H9 (cell line): Measurements from ENCODE around the gene IL5. TPM values are rescaled to one million over a fixed set of nuclear protein-coding genes. Genes with fewer than 3 reads are reported as not detected.

Source experiments
- DNase-seq: peaks from one replicate; pipeline ENCODE4 v3.0.0-alpha.2; 2017
- H2AFZ ChIP-seq: one replicate; pipeline ENCODE4 v1.6.1; 2013; ENCODE audit warnings: mild to moderate bottlenecking, low read length, control low read depth, moderate library complexity
- H2AK5ac ChIP-seq: 2 replicates; pipeline ENCODE4 v1.6.1; 2013; ENCODE audit warnings: low read length, control low read depth, mixed read lengths; ENCODE audit not compliant: insufficient read length
- H2BK120ac ChIP-seq: one replicate; pipeline ENCODE4 v1.6.1; 2013; ENCODE audit warnings: low read depth, mild to moderate bottlenecking, low read length, control low read depth, inconsistent platforms; ENCODE audit not compliant: poor library complexity, severe bottlenecking
- H2BK12ac ChIP-seq: 2 replicates; pipeline ENCODE4 v1.6.1; 2013; ENCODE audit warnings: low read length, control low read depth, mixed read lengths, low read depth; ENCODE audit not compliant: insufficient read length
- H2BK15ac ChIP-seq: 2 replicates; pipeline ENCODE4 v1.6.1; 2013; ENCODE audit warnings: low read depth, low read length, control low read depth
- H2BK20ac ChIP-seq: one replicate; pipeline ENCODE4 v1.6.1; 2013; ENCODE audit warnings: low read depth, mild to moderate bottlenecking, low read length, control low read depth, inconsistent platforms; ENCODE audit not compliant: poor library complexity, severe bottlenecking
- H2BK5ac ChIP-seq: 2 replicates; pipeline ENCODE4 v1.6.1; 2013; ENCODE audit warnings: low read length, control low read depth, mixed read lengths; ENCODE audit not compliant: insufficient read length
- H3K14ac ChIP-seq: 2 replicates; pipeline ENCODE4 v1.6.1; 2013; ENCODE audit warnings: low read length, control low read depth; ENCODE audit not compliant: insufficient read depth
- H3K18ac ChIP-seq: 2 replicates; pipeline ENCODE4 v1.6.1; 2013; ENCODE audit warnings: low read depth, mild to moderate bottlenecking, mixed read lengths, low read length, control low read depth; ENCODE audit not compliant: insufficient read length
- H3K23ac ChIP-seq: 2 replicates; pipeline ENCODE4 v1.6.1; 2013; ENCODE audit warnings: low read length, control low read depth, mixed read lengths, low read depth; ENCODE audit not compliant: insufficient read length
- H3K23me2 ChIP-seq: 2 replicates; pipeline ENCODE4 v1.6.1; 2013; ENCODE audit warnings: low read depth, mild to moderate bottlenecking, mixed read lengths, low read length, control low read depth; ENCODE audit not compliant: insufficient read length, poor library complexity, severe bottlenecking
- H3K27ac ChIP-seq: 2 replicates; pipeline ENCODE4 v1.5.1; 2013; ENCODE audit warnings: low read length, control low read depth, mixed read lengths, low read depth; ENCODE audit not compliant: insufficient read length
- H3K27me3 ChIP-seq: 2 replicates; pipeline ENCODE4 v1.6.1; 2013; ENCODE audit warnings: low read length, control low read depth, inconsistent platforms; ENCODE audit not compliant: insufficient read depth
- H3K4ac ChIP-seq: 2 replicates; pipeline ENCODE4 v1.6.1; 2013; ENCODE audit warnings: low read depth, mild to moderate bottlenecking, control low read depth, inconsistent platforms, low read length, moderate library complexity
- H3K4me1 ChIP-seq: 2 replicates; pipeline ENCODE4 v1.6.1; 2013; ENCODE audit warnings: low read length, control low read depth, inconsistent platforms; ENCODE audit not compliant: insufficient read depth
- H3K4me2 ChIP-seq: 2 replicates; pipeline ENCODE4 v1.6.1; 2013; ENCODE audit warnings: low read length, control low read depth, mixed read lengths; ENCODE audit not compliant: insufficient read length, insufficient read depth
- H3K56ac ChIP-seq: 2 replicates; pipeline ENCODE4 v1.6.1; 2013; ENCODE audit warnings: low read depth, mild to moderate bottlenecking, mixed read lengths, low read length, control low read depth; ENCODE audit not compliant: insufficient read length
- H3K79me1 ChIP-seq: 2 replicates; pipeline ENCODE4 v1.6.1; 2013; ENCODE audit warnings: low read depth, mild to moderate bottlenecking, moderate library complexity, low read length, control low read depth, inconsistent platforms; ENCODE audit not compliant: insufficient read depth, poor library complexity, severe bottlenecking
- H3K79me2 ChIP-seq: 2 replicates; pipeline ENCODE4 v1.6.1; 2013; ENCODE audit warnings: low read length, control low read depth, inconsistent platforms; ENCODE audit not compliant: insufficient read depth
- H3K9ac ChIP-seq: 2 replicates; pipeline ENCODE4 v1.6.1; 2013; ENCODE audit warnings: low read length, control low read depth, mixed read lengths; ENCODE audit not compliant: insufficient read length; ENCODE audit errors: extremely low read depth
- H3K9me3 ChIP-seq: one replicate; pipeline ENCODE4 v1.6.1; 2013; ENCODE audit warnings: low read depth, low read length, inconsistent platforms; ENCODE audit not compliant: control insufficient read depth
- H3T11ph ChIP-seq: one replicate; pipeline ENCODE4 v1.6.1; 2013; ENCODE audit warnings: mild to moderate bottlenecking, low read length, control low read depth, inconsistent platforms
- H4K20me1 ChIP-seq: one replicate; pipeline ENCODE4 v1.6.1; 2013; ENCODE audit not compliant: control insufficient read depth, insufficient read length, insufficient read depth
- H4K5ac ChIP-seq: 2 replicates; pipeline ENCODE4 v1.6.1; 2013; ENCODE audit warnings: low read depth, mild to moderate bottlenecking, mixed read lengths, low read length, control low read depth; ENCODE audit not compliant: insufficient read length
- H4K8ac ChIP-seq: replicated peaks from 2 replicates; pipeline ENCODE4 v1.6.1; 2013; ENCODE audit warnings: low read length, control low read depth, mixed read lengths, low read depth; ENCODE audit not compliant: insufficient read length
- H4K91ac ChIP-seq: 2 replicates; pipeline ENCODE4 v1.6.1; 2013; ENCODE audit warnings: low read depth, mild to moderate bottlenecking, moderate library complexity, mixed read lengths, low read length, control low read depth; ENCODE audit not compliant: insufficient read length
- H3K27ac Mint-ChIP-seq, 3 experiments: 2 replicates in 2 of 3; 3 replicates in 1 of 3; pipeline ENCODE4 v1.8.0; 2020 to 2021; ENCODE audit warnings: mixed read lengths in 3 of 3, mild to moderate bottlenecking in 1 of 3, moderate library complexity in 1 of 3
- H3K27me3 Mint-ChIP-seq: 2 replicates; pipeline ENCODE4 v1.8.0; 2021; ENCODE audit warnings: low read depth, mild to moderate bottlenecking, moderate library complexity, mixed read lengths
- H3K36me3 Mint-ChIP-seq, 3 experiments: 2 replicates in 2 of 3; 3 replicates in 1 of 3; pipeline ENCODE4 v1.8.0; 2020 to 2021; ENCODE audit warnings: low read depth in 3 of 3, mixed read lengths in 3 of 3; ENCODE audit not compliant: insufficient read depth in 1 of 3
- H3K4me1 Mint-ChIP-seq, 2 experiments: 2 replicates each; pipeline ENCODE4 v1.8.0; 2020; ENCODE audit warnings: mixed read lengths in 2 of 2
- H3K4me3 Mint-ChIP-seq, 2 experiments: 2 replicates in 1 of 2; 3 replicates in 1 of 2; pipeline ENCODE4 v1.8.0; 2020 to 2021; ENCODE audit warnings: mild to moderate bottlenecking in 2 of 2, mixed read lengths in 2 of 2, moderate library complexity in 1 of 2
- H3K9me3 Mint-ChIP-seq, 2 experiments: 2 replicates in 1 of 2; 3 replicates in 1 of 2; pipeline ENCODE4 v1.8.0; 2020; ENCODE audit warnings: mild to moderate bottlenecking in 2 of 2, mixed read lengths in 2 of 2, moderate library complexity in 1 of 2
- WGBS: extraction: QIAGEN DNeasy Blood & Tissue Kit; methylation state at CpG from one replicate; pipeline ENCODE4 v1.1.7; 2013; ENCODE audit warnings: missing lambda C conversion rate, low lambda C conversion rate, mixed read lengths; ENCODE audit not compliant: insufficient read length; ENCODE audit errors: extremely low coverage; 5-methylcytosine and 5-hydroxymethylcytosine counted together
- total RNA-seq: library from RNA; stranded (reverse); gene quantifications from 2 replicates; pipeline ENCODE4 v1.2.1, GENCODE V29; 2021
- TF ChIP-seq, protein P1 (sequence below): fragments of 200-600 bp; sonication (generic); conservative IDR thresholded peaks from 3 replicates; pipeline ENCODE4 v1.8.0; 2021; ENCODE audit warnings: antibody characterized with exemption, mild to moderate bottlenecking

Gene IL5
- total RNA-seq, 1 experiment from 2014 or later = not detected

DNA sequence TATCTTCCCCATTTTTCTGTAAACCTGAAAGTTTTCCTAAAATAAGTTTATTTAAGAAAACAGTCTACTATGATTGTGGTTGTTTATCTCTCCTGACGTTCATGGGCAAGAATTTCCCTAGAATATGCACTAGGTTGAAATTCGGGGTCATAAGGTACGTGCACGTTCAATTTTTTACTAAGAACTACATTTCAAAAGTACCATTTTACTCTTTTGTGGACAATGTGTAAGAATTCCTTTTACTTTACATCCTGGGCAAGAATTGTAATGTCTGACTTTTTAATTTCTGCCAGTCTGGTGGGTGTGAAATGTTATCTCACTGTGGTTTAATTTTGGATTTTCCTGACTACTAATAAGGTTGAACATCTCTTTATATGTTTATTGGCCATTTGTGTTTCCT is 12.4 kb downstream of the IL5 start:
- Histone ChIP-seq H3K18ac (no peak overlapping the region), H3K79me1 (no peaks in the 10 kb centered on the region), H3K14ac (no peak overlapping the region), H2BK5ac (no peak overlapping the region), H3T11ph (no peak overlapping the region), H3K27ac (no peak overlapping the region), H3K56ac (no peak overlapping the region), H3K4ac (no peak overlapping the region), H2AK5ac (no peak overlapping the region), H3K9ac (no peak overlapping the region), H4K20me1 (no peaks in the 10 kb centered on the region), H3K9me3 (no peaks in the 10 kb centered on the region), H4K5ac (no peak overlapping the region), H4K91ac (no peak overlapping the region), H2AFZ (no peak overlapping the region), H3K79me2 (no peaks in the 10 kb centered on the region), H3K4me2 (no peak overlapping the region), H2BK12ac (no peak overlapping the region), H4K8ac (no peak overlapping the region), H2BK120ac (no peak overlapping the region), H3K27me3 (no peaks in the 10 kb centered on the region), H2BK20ac (no peak overlapping the region), H3K4me1 (no peaks in the 10 kb centered on the region), H2BK15ac (no peak overlapping the region), H3K23me2 (no peaks in the 10 kb centered on the region), H3K23ac (no peak overlapping the region)
- Mint-ChIP-seq H3K4me3 (no peak overlapping the region), H3K9me3 (no peaks in the 10 kb centered on the region), H3K4me1 (peaks cover 0 to 2% of the 10 kb centered on the region in 2 experiments; a peak in 2 of 4 replicates), H3K36me3 (no peaks in the 10 kb centered on the region), H3K27me3 (peaks cover 23% of the 10 kb centered on the region), H3K27ac (no peak overlapping the region)
- WGBS = no CpG with 5 or more reads among the region's 4 CpGs
- TF ChIP-seq, protein P1, sequence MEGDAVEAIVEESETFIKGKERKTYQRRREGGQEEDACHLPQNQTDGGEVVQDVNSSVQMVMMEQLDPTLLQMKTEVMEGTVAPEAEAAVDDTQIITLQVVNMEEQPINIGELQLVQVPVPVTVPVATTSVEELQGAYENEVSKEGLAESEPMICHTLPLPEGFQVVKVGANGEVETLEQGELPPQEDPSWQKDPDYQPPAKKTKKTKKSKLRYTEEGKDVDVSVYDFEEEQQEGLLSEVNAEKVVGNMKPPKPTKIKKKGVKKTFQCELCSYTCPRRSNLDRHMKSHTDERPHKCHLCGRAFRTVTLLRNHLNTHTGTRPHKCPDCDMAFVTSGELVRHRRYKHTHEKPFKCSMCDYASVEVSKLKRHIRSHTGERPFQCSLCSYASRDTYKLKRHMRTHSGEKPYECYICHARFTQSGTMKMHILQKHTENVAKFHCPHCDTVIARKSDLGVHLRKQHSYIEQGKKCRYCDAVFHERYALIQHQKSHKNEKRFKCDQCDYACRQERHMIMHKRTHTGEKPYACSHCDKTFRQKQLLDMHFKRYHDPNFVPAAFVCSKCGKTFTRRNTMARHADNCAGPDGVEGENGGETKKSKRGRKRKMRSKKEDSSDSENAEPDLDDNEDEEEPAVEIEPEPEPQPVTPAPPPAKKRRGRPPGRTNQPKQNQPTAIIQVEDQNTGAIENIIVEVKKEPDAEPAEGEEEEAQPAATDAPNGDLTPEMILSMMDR = no peak
- DNase-seq = no peak
